ENCODE data around the gene PLA2G2F. TPM values are rescaled to one million over a fixed set of nuclear protein-coding genes. Genes with fewer than 3 reads are reported as not detected.

Gene PLA2G2F
- total and polyA plus RNA-seq, 9 of the 15 experiments (the other 6 are each of a cell fraction or from before 2014, with no cell fraction given), result not detected

DNA sequence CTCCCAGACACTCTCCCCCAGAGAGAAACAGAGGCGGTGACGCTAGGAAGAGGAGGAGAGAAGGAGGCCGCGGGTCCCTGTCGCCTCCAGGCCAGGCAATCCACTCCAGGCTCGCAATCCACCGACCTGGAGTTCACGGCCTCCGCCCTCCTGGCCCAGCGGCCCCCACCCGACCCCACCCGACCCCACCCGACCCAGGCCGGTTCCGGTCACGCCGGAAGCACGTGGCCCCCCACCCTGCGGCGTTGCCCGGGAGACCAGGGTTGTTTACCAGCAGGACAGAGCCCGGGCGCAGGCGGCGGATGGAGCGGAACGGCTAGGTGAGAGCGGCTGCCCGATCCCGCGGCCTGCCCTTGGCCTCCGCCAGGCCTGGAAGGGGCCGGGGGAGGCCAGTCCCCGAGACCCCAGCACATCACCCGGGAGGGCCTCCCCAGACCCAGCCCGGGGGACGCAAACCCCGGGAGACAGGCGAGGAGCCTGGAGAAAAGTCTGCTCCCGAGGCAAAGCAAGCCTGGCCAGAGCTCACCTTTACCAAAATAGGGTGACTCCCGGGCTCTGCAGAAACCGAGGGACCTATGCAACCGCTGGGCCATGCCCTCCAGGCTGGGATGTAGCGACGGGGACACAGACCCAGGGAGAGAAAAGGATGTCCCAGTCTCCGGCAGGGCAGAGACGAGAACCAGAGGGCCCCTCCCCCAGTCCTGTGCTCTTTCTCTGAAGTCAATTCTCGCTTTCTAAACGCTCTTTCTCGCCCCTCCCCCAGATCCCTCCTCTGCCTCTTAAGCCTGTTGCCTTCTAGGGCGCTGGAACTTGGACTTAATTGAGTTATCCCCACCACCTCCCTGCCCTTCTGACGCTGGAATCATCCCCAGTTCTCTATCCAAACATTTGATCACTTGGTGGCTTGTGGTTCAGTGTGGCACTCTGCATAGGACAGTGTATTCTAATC is 47.0 kb downstream of the PLA2G2F start, which contains the start of the genes PLA2G2C and UBXN10 (continued):
- no peak for TF ChIP-seq ZNF707 (CRISPR knock-in tag; conservative IDR thresholded peaks at IDR 0.05)
- TF ChIP-seq SMARCB1 (IDR thresholded peaks at IDR 0.05; ENCODE audit: insufficient read length, low read depth), result no peak
- TF ChIP-seq ZC3H4 (CRISPR knock-in tag; IDR thresholded peaks at IDR 0.05; ENCODE audit: borderline replicate concordance), result peak; percentile 90
- TF ChIP-seq DMBX1 (CRISPR knock-in tag; IDR thresholded peaks at IDR 0.05; ENCODE audit: borderline replicate concordance), result no peak
- TF ChIP-seq, protein P1, sequence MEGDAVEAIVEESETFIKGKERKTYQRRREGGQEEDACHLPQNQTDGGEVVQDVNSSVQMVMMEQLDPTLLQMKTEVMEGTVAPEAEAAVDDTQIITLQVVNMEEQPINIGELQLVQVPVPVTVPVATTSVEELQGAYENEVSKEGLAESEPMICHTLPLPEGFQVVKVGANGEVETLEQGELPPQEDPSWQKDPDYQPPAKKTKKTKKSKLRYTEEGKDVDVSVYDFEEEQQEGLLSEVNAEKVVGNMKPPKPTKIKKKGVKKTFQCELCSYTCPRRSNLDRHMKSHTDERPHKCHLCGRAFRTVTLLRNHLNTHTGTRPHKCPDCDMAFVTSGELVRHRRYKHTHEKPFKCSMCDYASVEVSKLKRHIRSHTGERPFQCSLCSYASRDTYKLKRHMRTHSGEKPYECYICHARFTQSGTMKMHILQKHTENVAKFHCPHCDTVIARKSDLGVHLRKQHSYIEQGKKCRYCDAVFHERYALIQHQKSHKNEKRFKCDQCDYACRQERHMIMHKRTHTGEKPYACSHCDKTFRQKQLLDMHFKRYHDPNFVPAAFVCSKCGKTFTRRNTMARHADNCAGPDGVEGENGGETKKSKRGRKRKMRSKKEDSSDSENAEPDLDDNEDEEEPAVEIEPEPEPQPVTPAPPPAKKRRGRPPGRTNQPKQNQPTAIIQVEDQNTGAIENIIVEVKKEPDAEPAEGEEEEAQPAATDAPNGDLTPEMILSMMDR (IDR thresholded peaks at IDR 0.05 in 2 of 3, conservative IDR thresholded peaks at IDR 0.05 in 1 of 3; ENCODE audit: insufficient read depth in 2 of 3, low read depth in 1 of 3, low read length in 3 of 3), result peak in 1 of 3 experiments; percentile 5; a peak in 1 of 6 replicates
- no peak for TF ChIP-seq MTA1 (IDR thresholded peaks at IDR 0.05; ENCODE audit: borderline replicate concordance)
- TF ChIP-seq GTF3C2 (IDR thresholded peaks at IDR 0.05; ENCODE audit: borderline replicate concordance, extremely low read depth, insufficient read length), result no peak
- TF ChIP-seq ARID3A (IDR thresholded peaks at IDR 0.05; ENCODE audit: borderline replicate concordance, low read depth, low read length), result no peak
- no peak for TF ChIP-seq ILF3 (IDR thresholded peaks at IDR 0.05; ENCODE audit: borderline replicate concordance)
- TF ChIP-seq SNAPC5 (CRISPR knock-in tag; IDR thresholded peaks at IDR 0.05), result no peak
- no peak for TF ChIP-seq NUFIP1 (IDR thresholded peaks at IDR 0.05; ENCODE audit: partially characterized antibody)
- TF ChIP-seq ZNF79 (CRISPR knock-in tag; IDR thresholded peaks at IDR 0.05; ENCODE audit: low read depth), result no peak
- TF ChIP-seq ETV6 (IDR thresholded peaks at IDR 0.05; ENCODE audit: borderline replicate concordance in 1 of 2, low read depth in 2 of 2, low read length in 1 of 2), result 0 out of 4 replicates have a peak, but pooled peaks of 1 of the 2 experiments have one; percentile 10
- no peak for TF ChIP-seq ETV6 (CRISPR knock-in tag; IDR thresholded peaks at IDR 0.05; ENCODE audit: borderline replicate concordance)
- TF ChIP-seq ZNF124 (CRISPR knock-in tag; IDR thresholded peaks at IDR 0.05), result no peak
- TF ChIP-seq CHD2 (IDR thresholded peaks at IDR 0.05; ENCODE audit: low read depth, low read length), result peak; percentile 73
- no peak for TF ChIP-seq PCBP2 (IDR thresholded peaks at IDR 0.05; ENCODE audit: low read depth, low read length, poor library complexity, severe bottlenecking)
- peak; percentile 52; the same call in 1 of the 2 replicates for TF ChIP-seq ZBTB26 (CRISPR knock-in tag; IDR thresholded peaks at IDR 0.05)

Measured in K562 (cell line).